Measurements from ENCODE around the gene CDHR1. TPM values are rescaled to one million over a fixed set of nuclear protein-coding genes. Genes with fewer than 3 reads are reported as not detected.

The CDHR1 gene
- total and polyA plus RNA-seq, 2 of the 8 experiments (the other 6 are each of a cell fraction or from before 2014, with no cell fraction given), result 3.9 to 10.5 TPM

DNA sequence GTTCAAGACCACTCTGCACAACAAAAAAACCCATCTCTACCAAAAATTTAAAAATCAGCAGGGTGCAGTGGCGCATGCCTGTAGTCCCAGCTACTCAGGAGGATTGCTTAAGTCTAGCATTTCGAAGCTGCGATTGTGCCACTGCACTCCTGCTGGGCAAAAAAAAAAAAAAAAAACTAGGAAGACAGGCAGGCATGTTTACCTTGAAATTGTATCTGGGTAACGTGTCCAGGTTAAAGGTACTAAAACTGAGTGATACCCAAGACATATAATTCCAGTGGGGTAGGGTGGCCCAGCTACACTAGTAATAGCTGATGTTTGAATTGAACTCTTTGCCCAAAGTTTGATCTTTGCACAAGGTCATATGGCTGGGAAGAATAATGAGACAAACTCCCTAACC, 38.8 kb upstream of the CDHR1 start:
- peaks cover 0 to 12% (median 3%) of the 10 kb centered on the region in 4 experiments; a peak in 3 of 7 replicates for H3K4me1 ChIP-seq (replicated peaks in 1 of 4; ENCODE audit: control insufficient read depth in 3 of 4, insufficient read depth in 4 of 4, low read length in 3 of 4)
- CTCF ChIA-PET (ENCODE audit: partially characterized antibody), result interaction anchor here (0.9 to 10.9 kb wide), 6 partner anchors 7 to 51 kb away, joined by 3 to 95 read pairs (median 10); partner anchors contain the start of gene CDHR1

More for the DNA sequence above, 38.8 kb upstream of the CDHR1 start:
- no peaks in the 10 kb centered on the region for H3K27me3 ChIP-seq (replicated peaks in 1 of 4; ENCODE audit: control insufficient read depth in 3 of 4, extremely low read depth in 1 of 4, insufficient read depth in 3 of 4, low read length in 3 of 4)
- no peak overlapping the region for H3K23ac ChIP-seq (ENCODE audit: insufficient read length)
- no peak for DNase-seq (ENCODE audit: low read depth in 1 of 2, low spot score in 2 of 2)
- H2BK120ac ChIP-seq (replicated peaks; ENCODE audit: low read depth, low read length), result no peak overlapping the region
- H3K79me1 ChIP-seq (ENCODE audit: low read depth, low read length), result no peaks in the 10 kb centered on the region
- no peaks in the 10 kb centered on the region for H3K79me2 ChIP-seq (ENCODE audit: control insufficient read depth in 1 of 2, insufficient read depth in 2 of 2, low read length in 2 of 2)
- no peak overlapping the region for H2BK20ac ChIP-seq (ENCODE audit: low read length)
- H3K23me2 ChIP-seq (ENCODE audit: low read depth, low read length), result no peaks in the 10 kb centered on the region
- no peak for FAIRE-seq
- TF ChIP-seq SP1 (IDR thresholded peaks at IDR 0.05; ENCODE audit: low read depth, low read length) (no peak), KDM4A (IDR thresholded peaks at IDR 0.05; ENCODE audit: low read depth, low read length, severe bottlenecking) (no peak), TAF7 (optimal IDR thresholded peaks at IDR 0.05; ENCODE audit: borderline replicate concordance, low read depth, low read length) (no peak), SUZ12 (IDR thresholded peaks at IDR 0.05; ENCODE audit: low read length) (no peak), YY1 (IDR thresholded peaks at IDR 0.05; ENCODE audit: low read depth, low read length) (no peak), CBX5 (IDR thresholded peaks at IDR 0.05; ENCODE audit: low read depth, low read length) (no peak)
- WGBS, 2 experiments (ENCODE audit: extremely low coverage in 1 of 2, insufficient coverage in 1 of 2, insufficient read length in 1 of 2, insufficient replicate concordance in 2 of 2, low coverage in 1 of 2, low lambda C conversion rate in 2 of 2, missing lambda C conversion rate in 1 of 2), result 91% methylated on average over 4 of the region's 4 CpGs; no CpG with 5 or more reads in 1 of the 2 experiments
- no peak overlapping the region for H4K91ac ChIP-seq (replicated peaks; ENCODE audit: insufficient read length, low read length)
- H4K5ac ChIP-seq (ENCODE audit: insufficient read length, low read depth, low read length), result no peak overlapping the region
- no peak overlapping the region for H2BK5ac ChIP-seq (ENCODE audit: low read depth, low read length)
- H3K27ac ChIP-seq (ENCODE audit: low read depth, low read length), result no peak overlapping the region
- no peak overlapping the region for H2BK12ac ChIP-seq (ENCODE audit: low read depth, low read length)
- no peak overlapping the region for H3K9ac ChIP-seq (replicated peaks in 1 of 4; ENCODE audit: extremely low read depth in 1 of 4, low read depth in 3 of 4, low read length in 3 of 4)
- no peaks in the 10 kb centered on the region for H4K20me1 ChIP-seq (replicated peaks in 1 of 2; ENCODE audit: control insufficient read depth in 1 of 2, insufficient read depth in 2 of 2, low read length in 2 of 2)
- peaks cover 3 to 32% (median 21%) of the 10 kb centered on the region in 4 experiments; a peak in 7 of 8 replicates for H3K36me3 ChIP-seq (ENCODE audit: control insufficient read depth in 2 of 4, insufficient read depth in 4 of 4, low read length in 3 of 4)
- H3K14ac ChIP-seq (ENCODE audit: insufficient read length), result no peak overlapping the region
- no peak overlapping the region for H3K4ac ChIP-seq (replicated peaks; ENCODE audit: insufficient read length, low read depth, low read length)
- no peak overlapping the region for H2BK15ac ChIP-seq (ENCODE audit: low read length)
- no peak overlapping the region for H3K56ac ChIP-seq (replicated peaks; ENCODE audit: insufficient read length, low read depth, low read length)
- H4K8ac ChIP-seq (ENCODE audit: extremely low read depth, insufficient read depth, low read length), result no peak overlapping the region
- no peak overlapping the region for H3K18ac ChIP-seq (ENCODE audit: extremely low read depth, low read length)
- H2AK5ac ChIP-seq (ENCODE audit: low read depth, low read length), result no peak overlapping the region
- no peak overlapping the region for H3K4me2 ChIP-seq (ENCODE audit: insufficient read depth in 1 of 2, low read depth in 2 of 2, low read length in 2 of 2)
- H3K9me3 ChIP-seq (ENCODE audit: insufficient read depth in 2 of 2, low read depth in 1 of 2, low read length in 1 of 2), result no peaks in the 10 kb centered on the region
- no peak overlapping the region for H2AFZ ChIP-seq (ENCODE audit: low read length)
- H3K4me3 ChIP-seq (ENCODE audit: extremely low read depth in 1 of 4, insufficient read depth in 2 of 4, low read depth in 3 of 4, low read length in 4 of 4), result no peak overlapping the region
- POLR2A ChIA-PET (ENCODE audit: partially characterized antibody), result interaction anchor here (0.6 to 2.8 kb wide), 6 partner anchors 10 to 53 kb away, joined by 3 to 16 read pairs (median 4); partner anchors contain the start of gene GHITM

Data from H1 (cell line).